NCI-H1930 (cell line): ENCODE data around the gene ZNF594.
A peak's percentile ranks its signal among the peaks of the same experiment; 100 is the strongest.
"Not testable (repeated sequence)": the region's sequence is repeated elsewhere in the genome, so short reads cannot be mapped to it uniquely, and the experiment has no call there.

Experiments used
- DNase-seq, 2 experiments: peaks; one replicate each; lab custom pipeline; 2025; lab: John Stamatoyannopoulos, UW

The ZNF594 gene

GRCh38 chr17:5191541-5192417, at the start of gene ZNF594:
TSS of gene ZNF594 (minus strand) at chr17:5191868. CDS start at chr17:5184256, 7,612 bp downstream.
- peak; percentile 92 to 98 for DNase-seq

DNA sequence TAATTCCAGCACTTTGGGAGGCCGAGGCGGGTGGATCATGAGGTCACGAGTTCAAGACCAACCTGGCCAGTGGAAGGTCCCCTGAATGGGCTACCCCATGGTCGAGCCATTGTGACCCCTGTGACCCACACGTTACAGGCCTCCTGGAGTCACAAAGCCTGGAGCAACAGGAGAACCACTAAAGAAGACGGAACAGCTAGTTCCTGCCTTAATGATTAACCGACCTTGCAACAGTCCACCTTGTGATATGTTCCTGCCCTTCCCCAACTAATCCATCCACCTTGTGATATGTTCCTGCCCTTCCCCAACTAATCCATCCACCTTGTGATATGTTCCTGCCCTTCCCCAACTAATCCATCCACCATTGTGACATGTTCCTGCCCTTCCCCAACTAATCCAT, 48.1 kb upstream of the ZNF594 start:
- not testable (repeated sequence) for DNase-seq

DNA sequence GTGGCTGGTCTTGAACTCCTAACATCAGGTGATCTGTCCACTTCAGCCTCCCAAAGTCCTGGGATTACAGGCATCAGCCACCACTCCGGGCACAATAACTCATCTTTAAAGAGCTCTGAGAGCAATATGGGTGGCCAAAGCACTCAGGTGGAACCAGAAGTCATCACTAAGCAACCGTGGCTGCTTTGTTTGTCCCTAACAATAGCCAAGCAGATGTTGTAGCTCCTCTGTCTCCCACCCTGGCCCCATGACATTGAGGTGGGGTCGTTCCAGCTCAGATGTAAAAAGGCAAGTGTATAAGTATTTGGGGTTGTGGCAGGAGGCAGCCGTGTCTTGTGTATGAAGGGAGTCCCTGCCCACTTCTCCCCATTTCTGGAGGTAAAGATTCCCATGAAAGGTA, 46.7 kb upstream of the ZNF594 start:
- no peak for DNase-seq

DNA sequence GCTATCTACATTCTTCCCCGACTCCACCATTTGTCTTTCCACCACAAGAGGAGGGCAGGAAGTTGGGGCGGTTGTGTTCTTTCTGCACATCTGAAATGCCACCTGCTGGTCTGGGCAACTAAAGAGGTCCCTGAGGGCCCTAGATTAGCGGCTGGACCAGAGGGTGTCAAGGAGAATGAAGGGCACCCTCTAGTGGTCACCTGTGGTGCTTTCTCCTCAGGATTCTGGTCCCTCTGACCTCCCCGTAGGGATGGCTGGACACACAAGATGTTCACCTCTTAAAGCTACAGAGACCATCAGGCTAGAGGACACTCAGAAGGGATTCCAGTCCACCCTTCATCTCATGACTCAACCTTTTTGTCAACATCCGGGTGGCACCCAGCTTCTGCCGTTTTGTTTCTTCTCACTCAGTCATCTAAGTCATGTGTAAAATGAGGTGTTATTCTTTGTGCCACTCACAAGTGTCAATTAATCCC, 45.9 kb upstream of the ZNF594 start:
- peak; percentile 16 to 52 for DNase-seq

DNA sequence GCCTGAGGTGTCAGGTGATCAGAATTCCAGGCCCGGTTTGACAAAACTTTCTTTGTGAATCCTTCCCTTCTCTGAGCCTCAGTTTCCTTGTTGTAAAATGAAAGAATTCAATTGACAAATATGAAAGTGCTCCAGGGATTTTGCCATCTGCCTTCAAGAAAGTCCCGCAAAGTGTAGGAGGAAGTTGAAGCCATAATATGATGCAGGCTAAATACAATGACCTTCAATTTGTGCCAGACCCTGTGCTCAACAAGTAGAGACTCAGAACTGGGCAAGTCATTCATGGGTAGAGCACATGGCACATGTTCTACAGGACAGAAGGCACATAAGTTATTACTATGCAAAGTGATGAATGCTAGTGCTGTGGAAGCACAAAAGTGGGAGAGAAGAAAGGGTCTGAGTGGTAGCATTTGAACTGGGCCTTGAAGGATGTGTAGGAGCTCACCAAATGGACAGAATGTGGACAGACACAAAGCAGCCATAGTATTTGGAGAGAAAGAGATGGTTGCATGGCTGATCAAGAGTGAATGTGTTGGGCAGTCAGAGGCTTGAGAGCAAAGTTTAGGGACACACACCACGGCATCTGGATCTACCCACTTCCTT, 45.4 kb upstream of the ZNF594 start:
- no peak for DNase-seq

- DNase-seq: no peak
Measured at GRCh38 chr17:5234645-5235576, 43.2 kb upstream of the ZNF594 start, which contains the start of gene SCIMP. TSS of gene SCIMP (minus strand) at chr17:5234860. CDS start at chr17:5234755, 105 bp downstream.

- not testable (repeated sequence) for DNase-seq
Measured at GRCh38 chr17:5233492-5233891, 41.8 kb upstream of the ZNF594 start.

DNA sequence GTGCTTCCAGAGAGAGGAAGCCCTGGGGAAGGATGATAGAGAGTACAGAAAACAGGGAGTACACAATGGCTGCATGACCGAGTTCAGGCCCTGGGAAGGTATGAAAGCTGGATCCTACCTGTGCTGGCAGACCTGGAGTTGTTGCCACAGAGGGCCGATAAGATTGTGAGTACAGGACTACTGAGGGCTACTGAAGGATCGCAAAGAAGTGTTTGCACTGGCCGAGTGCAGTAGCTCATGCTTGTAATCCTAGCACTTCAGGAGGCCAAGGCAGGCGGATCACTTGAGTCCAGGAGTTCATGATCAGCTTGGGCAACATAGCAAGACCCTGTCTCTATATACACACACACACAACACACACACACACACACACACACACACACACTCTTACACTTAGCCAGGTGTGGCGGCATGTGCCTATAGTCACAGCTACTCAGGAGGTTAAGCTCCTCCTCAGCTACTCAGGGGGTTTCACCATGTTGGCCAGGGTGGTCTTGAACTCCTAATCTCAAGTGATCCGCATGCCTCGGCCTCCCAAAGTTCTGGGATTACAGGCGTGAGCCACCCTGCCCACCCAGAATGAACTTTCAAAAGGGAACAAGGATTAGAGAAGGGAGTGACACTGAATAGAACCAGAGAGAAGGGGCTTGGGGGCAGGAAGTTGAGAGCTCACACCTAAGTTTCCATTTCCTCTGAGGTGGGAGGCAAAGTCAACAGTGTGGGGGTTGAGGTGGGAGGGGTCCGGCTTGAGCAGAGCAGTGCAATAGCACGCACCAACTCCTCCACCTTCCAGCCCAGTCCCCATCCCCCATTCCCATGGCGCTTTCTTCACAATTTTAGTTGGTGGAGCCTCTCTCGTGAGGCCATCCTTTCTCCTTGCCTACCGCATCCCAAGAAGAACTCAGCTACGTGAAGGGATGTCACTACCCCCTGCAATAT, 35.5 kb upstream of the ZNF594 start:
- no peak for DNase-seq

DNA sequence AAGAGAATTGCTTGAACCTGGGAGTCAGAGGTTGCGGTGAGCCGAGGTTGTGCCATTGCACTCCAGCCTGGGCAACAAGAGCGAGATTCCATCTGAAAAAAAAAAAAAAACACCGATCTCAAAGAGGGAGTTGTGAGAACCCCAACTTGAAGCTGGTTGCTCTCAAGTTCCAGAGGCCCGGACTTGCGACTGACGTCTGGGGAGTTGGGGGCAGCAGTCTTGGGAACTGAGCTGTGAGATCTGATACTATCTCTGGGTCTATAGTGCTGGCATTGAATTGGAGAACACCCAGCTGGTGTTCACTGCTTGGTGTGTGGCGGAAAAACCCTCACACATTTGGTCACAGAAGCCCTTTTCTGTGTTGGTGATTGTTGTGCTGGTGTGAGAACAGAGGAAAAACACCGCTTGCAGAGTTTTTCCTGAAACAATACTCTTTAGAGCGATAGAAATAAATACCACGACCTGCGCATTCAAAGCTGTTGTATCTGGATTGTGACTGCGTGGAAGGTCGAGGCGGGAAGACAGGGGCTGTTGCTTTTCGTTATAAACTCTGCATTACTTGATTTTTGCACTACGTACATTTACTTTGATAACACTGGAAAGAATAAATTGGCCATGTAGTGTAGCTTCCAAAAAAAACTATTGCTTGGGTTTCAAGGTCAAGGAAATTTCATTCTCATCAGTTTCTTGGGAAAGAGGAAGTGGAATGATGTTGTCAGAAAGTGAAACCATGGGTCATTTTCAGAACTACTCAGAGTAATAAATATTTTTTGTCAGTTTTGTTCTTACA, 34.2 kb upstream of the ZNF594 start:
- DNase-seq: no peak

DNA sequence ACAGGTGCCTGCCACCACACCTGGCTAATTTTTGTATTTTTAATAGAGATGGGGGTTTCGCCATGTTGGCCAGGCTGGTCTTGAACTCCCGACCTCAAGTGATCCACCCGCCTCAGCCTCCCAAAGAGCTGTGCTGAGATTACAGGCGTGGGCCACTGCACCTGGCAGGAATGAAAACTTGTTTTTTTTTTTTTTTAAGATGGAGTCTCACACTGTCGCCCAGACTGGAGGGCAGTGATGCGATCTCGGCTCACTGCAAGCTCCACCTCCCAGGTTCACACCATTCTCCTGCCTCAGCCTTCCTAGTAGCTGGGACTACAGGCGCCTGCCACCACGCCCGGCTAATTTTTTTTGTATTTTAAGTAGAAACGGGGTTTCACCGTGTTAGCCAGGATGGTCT, 30.2 kb upstream of the ZNF594 start:
- not testable (repeated sequence) for DNase-seq

- DNase-seq: no peak
Measured at GRCh38 chr17:5220074-5220473, 28.4 kb upstream of the ZNF594 start.

DNA sequence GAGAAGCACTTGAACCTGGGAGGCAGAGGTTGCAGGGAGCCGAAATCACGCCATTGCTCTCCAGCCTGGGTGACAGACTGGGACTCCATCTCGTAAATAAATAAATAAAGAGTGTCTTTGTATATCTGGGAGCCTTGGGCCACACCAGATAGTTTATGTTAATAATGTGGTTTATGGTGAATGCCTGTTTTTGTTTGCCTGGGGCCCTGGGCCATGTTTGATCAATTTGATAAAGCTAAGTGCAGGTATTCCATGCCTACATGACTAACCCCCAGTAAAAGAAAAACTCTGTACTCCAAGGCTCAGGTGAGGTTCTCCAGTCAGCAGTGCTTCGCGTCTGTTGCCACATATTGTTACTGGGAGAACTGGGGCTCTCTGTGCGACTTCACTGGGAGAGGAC, 27.9 kb upstream of the ZNF594 start:
- no peak for DNase-seq

DNA sequence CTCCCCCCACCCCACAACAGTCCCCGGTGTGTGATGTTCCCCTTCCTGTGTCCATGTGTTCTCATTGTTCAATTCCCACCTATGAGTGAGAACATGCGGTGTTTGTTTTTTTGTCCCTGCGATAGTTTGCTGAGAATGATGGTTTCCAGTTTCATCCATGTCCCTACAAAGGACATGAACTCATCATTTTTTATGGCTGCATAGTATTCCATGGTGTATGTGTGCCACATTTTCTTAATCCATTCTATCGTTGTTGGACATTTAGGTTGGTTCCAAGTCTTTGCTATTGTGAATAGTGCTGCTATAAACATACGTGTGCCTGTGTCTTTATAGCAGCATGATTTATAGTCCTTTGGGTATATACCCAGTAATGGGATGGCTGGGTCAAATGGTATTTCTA, 25.9 kb upstream of the ZNF594 start:
- not testable (repeated sequence) for DNase-seq

GRCh38 chr17:5211458-5211857, 19.8 kb upstream of the ZNF594 start:
- no peak for DNase-seq

DNA sequence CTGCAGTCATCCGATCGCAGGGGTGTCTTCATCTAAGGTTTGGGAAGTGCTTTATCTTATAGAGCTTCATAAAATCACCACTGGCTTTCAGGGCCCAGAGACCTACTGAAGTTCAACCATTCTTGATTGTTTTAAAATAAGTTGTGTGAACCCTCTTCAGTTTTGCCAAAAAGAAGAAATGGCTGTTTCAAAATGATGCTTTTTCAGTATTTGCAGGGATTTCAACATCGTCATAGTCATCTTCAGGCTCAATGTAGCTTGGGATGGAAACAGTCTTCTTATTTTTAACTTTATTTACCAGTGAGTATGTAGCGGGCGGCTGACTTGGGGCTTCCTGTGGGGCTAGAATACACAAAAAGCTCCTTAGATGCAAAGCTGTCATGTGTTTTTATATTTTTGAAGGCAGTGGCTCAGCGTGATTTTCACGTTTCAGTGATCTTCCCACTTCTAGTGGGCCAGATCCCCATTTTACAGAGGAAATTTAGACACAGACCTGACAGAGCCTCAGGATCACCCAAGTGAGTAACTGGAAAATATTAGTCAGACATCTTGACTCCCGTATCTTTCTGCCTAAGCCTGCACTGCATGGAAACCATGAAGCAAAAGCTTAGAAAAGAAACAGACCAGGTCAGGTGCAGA, 19.1 kb upstream of the ZNF594 start:
- DNase-seq: no peak

DNA sequence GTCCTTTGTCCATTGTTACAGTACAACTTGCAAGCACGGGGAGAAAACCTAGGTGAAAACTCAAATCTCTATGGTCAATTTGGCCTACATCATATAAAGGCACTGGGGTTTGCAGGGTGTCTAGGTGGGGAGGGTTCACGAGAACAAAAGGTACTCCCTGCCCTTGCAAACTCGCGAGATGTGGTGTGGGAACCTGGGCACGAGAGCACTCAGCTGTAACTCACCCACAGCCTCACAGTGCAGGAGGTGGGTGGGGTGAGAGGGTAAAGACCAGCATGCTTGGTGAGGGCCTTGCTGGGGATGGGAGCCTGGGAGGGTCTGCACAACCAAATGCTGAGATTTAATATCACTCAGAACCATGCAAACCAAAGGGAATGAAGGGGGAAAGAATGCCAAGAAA, 18.4 kb upstream of the ZNF594 start:
- DNase-seq: no peak

DNA sequence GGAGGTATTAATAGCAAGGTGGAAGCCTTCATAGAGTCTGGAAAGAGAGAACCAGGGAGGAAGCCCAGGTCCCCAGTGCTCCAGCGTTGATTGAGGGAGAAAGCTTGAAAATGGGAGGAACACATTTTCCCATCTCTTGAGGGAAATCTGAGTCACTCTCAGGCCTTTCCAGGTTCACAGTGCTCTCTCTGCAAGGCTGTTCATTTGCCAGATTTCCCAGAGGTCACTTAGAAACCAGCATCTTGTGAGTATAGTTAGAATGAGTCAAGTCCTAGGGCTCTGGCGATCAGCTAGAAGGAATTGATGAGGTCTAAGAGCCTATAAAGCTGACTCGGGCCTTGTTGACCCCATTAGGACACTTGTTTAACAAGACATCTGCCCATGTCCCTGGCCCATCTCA, 17.7 kb upstream of the ZNF594 start:
- DNase-seq: no peak

- no peak for DNase-seq
Measured at GRCh38 chr17:5203908-5204294, 12.2 kb upstream of the ZNF594 start.

DNA sequence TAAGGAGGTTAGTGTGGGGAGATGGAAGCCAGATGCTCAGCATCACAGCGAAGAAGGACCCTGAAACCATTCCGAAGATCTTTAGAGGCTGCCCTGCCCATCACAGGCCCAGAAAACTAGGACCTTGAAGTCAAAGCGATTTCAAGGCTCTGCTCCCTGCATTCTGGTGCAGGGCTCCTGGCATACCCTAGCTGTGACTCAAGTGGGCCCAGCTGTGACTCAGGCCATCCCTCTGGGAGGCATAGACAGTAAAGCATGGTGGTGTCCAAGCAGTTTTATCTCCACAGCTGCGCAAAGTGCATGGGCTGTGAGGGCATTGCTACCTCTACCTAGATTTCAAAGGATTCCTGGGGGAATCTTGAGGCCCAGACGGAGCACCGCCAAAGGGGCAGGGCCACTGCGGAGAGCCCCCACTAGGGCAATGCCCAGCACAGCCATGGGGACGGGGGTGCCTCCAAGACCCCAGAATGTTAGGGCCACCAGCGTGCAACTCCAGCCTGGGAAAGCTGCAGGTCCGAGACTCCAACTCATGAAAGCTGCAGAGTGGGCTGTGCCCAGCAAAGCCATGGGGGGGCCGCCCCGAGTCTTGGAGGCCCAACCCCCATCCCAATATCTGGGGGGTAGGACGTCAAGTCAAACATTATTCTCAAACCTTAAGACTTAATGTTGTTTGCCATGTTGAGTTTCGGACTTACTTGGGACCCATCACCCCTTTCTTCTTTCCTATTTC, 11.7 kb upstream of the ZNF594 start:
- DNase-seq: no peak
